ENCODE data around the gene HSD17B1. TPM values are rescaled to one million over a fixed set of nuclear protein-coding genes. Genes with fewer than 3 reads are reported as not detected.
"Not testable (repeated sequence)": the region's sequence is repeated elsewhere in the genome, so short reads cannot be mapped to it uniquely, and the experiment has no call there.

The HSD17B1 gene
- total and polyA plus RNA-seq, 2 donors from 2014 or later = 0.31 to 3.3 TPM

GRCh38 chr17:42538482-42538881 lies 14.2 kb upstream of the HSD17B1 start:
- Histone ChIP-seq H3K27ac (ENCODE audit: low read depth in 2 of 2, low read length in 2 of 2) (no peak overlapping the region), H3K4me3 (ENCODE audit: low read length in 3 of 3) (no peak overlapping the region), H3K4me1 (ENCODE audit: control insufficient read depth in 2 of 3, insufficient read depth in 2 of 3, low read depth in 1 of 3, low read length in 3 of 3) (peaks cover 4 to 16% (median 14%) of the 10 kb centered on the region in 3 donors), H3K9me3 (ENCODE audit: control insufficient read depth in 2 of 3, insufficient read depth in 1 of 3, low read length in 3 of 3) (no peaks in the 10 kb centered on the region), H3K27me3 (ENCODE audit: control insufficient read depth, insufficient read depth, low read length) (no peaks in the 10 kb centered on the region), H3K36me3 (ENCODE audit: control insufficient read depth in 2 of 3, insufficient read depth in 3 of 3, low read length in 3 of 3) (peaks cover 0 to 19% (median 11%) of the 10 kb centered on the region in 3 donors), H3K9ac (ENCODE audit: low read length in 3 of 3) (no peak overlapping the region)
- no peak for DNase-seq
- TF ChIP-seq CTCF (IDR thresholded peaks at IDR 0.05; ENCODE audit: borderline replicate concordance, extremely low read depth, insufficient read depth) = no peak
- no peak for FAIRE-seq
- intact Hi-C loops (cut with DNase I) = no loop called here

GRCh38 chr17:42540558-42540957 lies 12.2 kb upstream of the HSD17B1 start:
- H3K27me3 ChIP-seq (ENCODE audit: control insufficient read depth, insufficient read depth, low read length) = not testable (repeated sequence)

GRCh38 chr17:42541041-42541833 lies 11.5 kb upstream of the HSD17B1 start:
- DNase-seq = peak in 1 of 5 donors; percentile 35
- no peak for TF ChIP-seq CTCF (IDR thresholded peaks at IDR 0.05; ENCODE audit: borderline replicate concordance, extremely low read depth, insufficient read depth)
- no peak overlapping the region for H3K27ac ChIP-seq (ENCODE audit: low read depth in 2 of 2, low read length in 2 of 2)
- no peak overlapping the region for H3K4me3 ChIP-seq (ENCODE audit: low read length in 3 of 3)
- no peaks in the 10 kb centered on the region for H3K27me3 ChIP-seq (ENCODE audit: control insufficient read depth, insufficient read depth, low read length)
- no peak for FAIRE-seq
- peaks cover 0 to 19% (median 11%) of the 10 kb centered on the region in 3 donors for H3K36me3 ChIP-seq (ENCODE audit: control insufficient read depth in 2 of 3, insufficient read depth in 3 of 3, low read length in 3 of 3)
- no peaks in the 10 kb centered on the region for H3K9me3 ChIP-seq (ENCODE audit: control insufficient read depth in 2 of 3, insufficient read depth in 1 of 3, low read length in 3 of 3)
- no peak overlapping the region for H3K9ac ChIP-seq (ENCODE audit: low read length in 3 of 3)
- H3K4me1 ChIP-seq (ENCODE audit: control insufficient read depth in 2 of 3, insufficient read depth in 2 of 3, low read depth in 1 of 3, low read length in 3 of 3) = peaks cover 0 to 9% (median 8%) of the 10 kb centered on the region in 3 donors
- intact Hi-C loops (cut with DNase I) = no loop called here

More at GRCh38 chr17:42540558-42540957, 12.2 kb upstream of the HSD17B1 start:
- FAIRE-seq; H3K27ac ChIP-seq (ENCODE audit: low read depth in 2 of 2, low read length in 2 of 2); H3K9ac ChIP-seq (ENCODE audit: low read length in 3 of 3); H3K9me3 ChIP-seq (ENCODE audit: control insufficient read depth in 2 of 3, insufficient read depth in 1 of 3, low read length in 3 of 3); intact Hi-C loops (cut with DNase I); H3K4me3 ChIP-seq (ENCODE audit: low read length in 3 of 3): not testable (repeated sequence)
- peak in 1 of 5 donors; percentile 6 for DNase-seq
- Histone ChIP-seq H3K36me3 (ENCODE audit: control insufficient read depth in 2 of 3, insufficient read depth in 3 of 3, low read length in 3 of 3) (peaks cover 0 to 19% (median 11%) of the 10 kb centered on the region in 3 donors), H3K4me1 (ENCODE audit: control insufficient read depth in 2 of 3, insufficient read depth in 2 of 3, low read depth in 1 of 3, low read length in 3 of 3) (peaks cover 2 to 12% (median 10%) of the 10 kb centered on the region in 3 donors)
